Lung (tissue), 12 donors: Measurements from ENCODE around the gene AHDC1. TPM values are rescaled to one million over a fixed set of nuclear protein-coding genes. Genes with fewer than 3 reads are reported as not detected.

ENCODE experiments used
- ATAC-seq: fragments of 200-7000 bp; cut with Tn5 transposase; one replicate; pipeline ENCODE4 v1.9.1; 2020; ENCODE audit warnings: moderate number of reproducible peaks; ENCODE audit not compliant: insufficient read depth, low FRiP score
- DNase-seq, 3 donors: peaks; one replicate each; pipeline ENCODE4 v3.0.0-alpha.2; 2013 to 2017
- H3K27ac ChIP-seq, 2 donors: one replicate each; pipeline ENCODE4 v1.5.1; 2013; ENCODE audit warnings: mild to moderate bottlenecking in 2 of 2, moderate library complexity in 2 of 2, control low read depth in 1 of 2, inconsistent platforms in 1 of 2, low read depth in 1 of 2, low read length in 1 of 2
- H3K27me3 ChIP-seq, 3 donors: one replicate each; pipeline ENCODE4 v1.5.1; 2013; ENCODE audit warnings: low read length in 2 of 3; ENCODE audit not compliant: control insufficient read depth in 3 of 3, insufficient read depth in 3 of 3
- H3K36me3 ChIP-seq, 4 donors: one replicate each; pipeline ENCODE4 v1.5.1; 2013; ENCODE audit warnings: low read length in 4 of 4, mild to moderate bottlenecking in 1 of 4, moderate library complexity in 1 of 4; ENCODE audit not compliant: control insufficient read depth in 4 of 4, insufficient read depth in 4 of 4
- H3K4me1 ChIP-seq, 5 donors: one replicate each; pipeline ENCODE4 v1.5.1; 2013; ENCODE audit warnings: low read length in 5 of 5, mild to moderate bottlenecking in 2 of 5, moderate library complexity in 1 of 5; ENCODE audit not compliant: control insufficient read depth in 5 of 5, insufficient read depth in 5 of 5
- H3K4me3 ChIP-seq: one replicate; pipeline ENCODE4 v1.5.1; 2013; ENCODE audit warnings: mild to moderate bottlenecking, control low read depth, moderate library complexity
- H3K9ac ChIP-seq, 2 donors: one replicate each; pipeline ENCODE4 v1.5.1; 2013; ENCODE audit warnings: low read length in 2 of 2, control low read depth in 1 of 2; ENCODE audit not compliant: insufficient read depth in 1 of 2
- H3K9me3 ChIP-seq, 4 donors: one replicate each; pipeline ENCODE4 v1.5.1; 2013; ENCODE audit warnings: low read length in 3 of 4, mild to moderate bottlenecking in 1 of 4, moderate library complexity in 1 of 4; ENCODE audit not compliant: control insufficient read depth in 4 of 4, insufficient read depth in 3 of 4
- CTCF ChIP-seq: IDR thresholded peaks from 2 replicates; pipeline ENCODE4 v1.5.1; 2012; ENCODE audit warnings: mild to moderate bottlenecking; ENCODE audit errors: control extremely low read depth, extremely low read depth
- WGBS, 2 donors: extraction: QIAGEN DNeasy Blood & Tissue Kit; methylation state at CpG; one replicate each; pipeline ENCODE4 v1.1.7; 2013; 5-methylcytosine and 5-hydroxymethylcytosine counted together
- polyA plus RNA-seq, 2 donors: library from polyadenylated mRNA; stranded (reverse); fragments of 200-250 nt; gene quantifications; one replicate each; pipeline ENCODE4 v1.2.1, GENCODE V29; 2013
- total RNA-seq, 2 donors: library from RNA; depleted of rRNA in 1 of 2; stranded (reverse); fragments of >200 nt in 1 of 2; gene quantifications; one replicate each; pipeline ENCODE4 v1.2.1, GENCODE V29; 2014 to 2021
- donor health status: control.
- donor health status: control.
- donor health status: Bipolar disorder and iron deficiency.
- donor health status: healthy.
- donor health status: DM: yes; HTN: yes; CAD: no.

AHDC1 gene
- total and polyA plus RNA-seq, 4 donors: 10.3 to 37.9 (median 21.8) TPM

- no peak for DNase-seq
- peak overlapping the region in 1 of 2 donors; percentile 91 for H3K27ac ChIP-seq
These were observed 37.3 kb downstream of the AHDC1 start for GRCh38 chr1:27566462-27567145.

GRCh38 chr1:27564710-27565649 is 39.0 kb downstream of the AHDC1 start:
- peaks cover 0 to 3% (median 0%) of the 10 kb centered on the region in 4 donors for H3K36me3 ChIP-seq
- H3K9me3 ChIP-seq: no peaks in the 10 kb centered on the region
- peaks cover 18 to 72% (median 45%) of the 10 kb centered on the region in 5 donors for H3K4me1 ChIP-seq
- no peak overlapping the region for H3K4me3 ChIP-seq
- 77 to 80% methylated on average over 17 to 26 of the region's 26 CpGs for WGBS, 2 donors
- no peak for ATAC-seq
- no peak for TF ChIP-seq CTCF
- no peaks in the 10 kb centered on the region for H3K27me3 ChIP-seq
- peak overlapping the region; percentile 83 to 91 for H3K27ac ChIP-seq
- H3K9ac ChIP-seq: peak overlapping the region in 1 of 2 donors; percentile 7
- no peak for DNase-seq

More at GRCh38 chr1:27566462-27567145, 37.3 kb downstream of the AHDC1 start:
- no peak overlapping the region for H3K4me3 ChIP-seq
- no peaks in the 10 kb centered on the region for H3K9me3 ChIP-seq
- no peak for ATAC-seq
- no peak overlapping the region for H3K9ac ChIP-seq
- TF ChIP-seq CTCF: no peak
- 71 to 76% methylated on average over 11 to 13 of the region's 13 CpGs for WGBS, 2 donors
- peaks cover 21 to 72% (median 43%) of the 10 kb centered on the region in 5 donors for H3K4me1 ChIP-seq
- peaks cover 0 to 3% (median 0%) of the 10 kb centered on the region in 4 donors for H3K36me3 ChIP-seq
- H3K27me3 ChIP-seq: no peaks in the 10 kb centered on the region

- WGBS, 2 donors: 53 to 57% methylated on average over 10 of the region's 10 CpGs
- peaks cover 15 to 72% (median 45%) of the 10 kb centered on the region in 5 donors for H3K4me1 ChIP-seq
- no peak overlapping the region for H3K9ac ChIP-seq
- H3K9me3 ChIP-seq: no peaks in the 10 kb centered on the region
- ATAC-seq: peak; percentile 11
- no peaks in the 10 kb centered on the region for H3K27me3 ChIP-seq
- H3K36me3 ChIP-seq: peaks cover 0 to 3% (median 0%) of the 10 kb centered on the region in 4 donors
- H3K27ac ChIP-seq: peak overlapping the region; percentile 83 to 91
- DNase-seq: peak in 1 of 3 donors; percentile 38
- H3K4me3 ChIP-seq: no peak overlapping the region
- TF ChIP-seq CTCF: no peak
These were observed 40.1 kb downstream of the AHDC1 start for GRCh38 chr1:27563591-27564471.
